IPS-15b (cell line): Measurements from ENCODE around the gene HECA.
"Not testable (repeated sequence)": the region's sequence is repeated elsewhere in the genome, so short reads cannot be mapped to it uniquely, and the experiment has no call there.

Source experiments
- H3K27me3 ChIP-seq: one replicate; pipeline ENCODE4 v1.6.1; 2013; ENCODE audit warnings: low read length; ENCODE audit not compliant: control insufficient read depth, insufficient read depth
- H3K36me3 ChIP-seq: one replicate; pipeline ENCODE4 v1.6.1; 2013; ENCODE audit warnings: low read length; ENCODE audit not compliant: control insufficient read depth, insufficient read depth
- H3K4me1 ChIP-seq: one replicate; pipeline ENCODE4 v1.6.1; 2013; ENCODE audit warnings: mild to moderate bottlenecking, low read length; ENCODE audit not compliant: control insufficient read depth, insufficient read depth
- H3K4me3 ChIP-seq: one replicate; pipeline ENCODE4 v1.5.1; 2013; ENCODE audit warnings: low read depth, low read length
- H3K9ac ChIP-seq: one replicate; pipeline ENCODE4 v1.6.1; 2013; ENCODE audit warnings: low read depth, mild to moderate bottlenecking, low read length
- H3K9me3 ChIP-seq: one replicate; pipeline ENCODE4 v1.6.1; 2013; ENCODE audit warnings: mild to moderate bottlenecking, low read length; ENCODE audit not compliant: control insufficient read depth, insufficient read depth

The HECA gene

DNA sequence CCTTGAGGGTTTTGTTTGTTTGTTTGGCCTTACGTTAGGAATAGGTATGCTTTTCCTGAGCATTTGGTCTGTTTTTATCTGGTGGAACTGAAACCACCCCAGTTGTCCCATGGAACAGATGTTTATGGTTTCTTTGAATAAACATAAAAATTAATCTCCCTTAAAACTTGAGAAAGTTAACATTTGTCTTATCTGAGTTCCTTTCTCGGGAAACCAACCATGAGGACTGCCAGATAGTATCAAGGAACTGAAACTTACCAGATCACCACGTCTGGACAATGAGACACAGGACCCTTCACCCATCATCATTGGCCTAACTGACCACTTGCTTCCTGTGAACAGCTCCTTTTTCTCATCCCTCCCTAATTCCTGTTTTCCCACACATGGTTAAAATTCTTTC, 15.3 kb upstream of the HECA start:
- H3K4me1 ChIP-seq, result no peaks in the 10 kb centered on the region
- no peaks in the 10 kb centered on the region for H3K9me3 ChIP-seq
- H3K27me3 ChIP-seq, result no peaks in the 10 kb centered on the region

GRCh38 chr6:139122823-139123222, 12.1 kb upstream of the HECA start:
- H3K36me3 ChIP-seq, H3K4me3 ChIP-seq, H3K4me1 ChIP-seq, H3K9ac ChIP-seq, H3K27me3 ChIP-seq, H3K9me3 ChIP-seq: not testable (repeated sequence)

More for the DNA sequence above, 15.3 kb upstream of the HECA start:
- Histone ChIP-seq H3K9ac (no peak overlapping the region), H3K36me3 (no peaks in the 10 kb centered on the region), H3K4me3 (no peak overlapping the region)

DNA sequence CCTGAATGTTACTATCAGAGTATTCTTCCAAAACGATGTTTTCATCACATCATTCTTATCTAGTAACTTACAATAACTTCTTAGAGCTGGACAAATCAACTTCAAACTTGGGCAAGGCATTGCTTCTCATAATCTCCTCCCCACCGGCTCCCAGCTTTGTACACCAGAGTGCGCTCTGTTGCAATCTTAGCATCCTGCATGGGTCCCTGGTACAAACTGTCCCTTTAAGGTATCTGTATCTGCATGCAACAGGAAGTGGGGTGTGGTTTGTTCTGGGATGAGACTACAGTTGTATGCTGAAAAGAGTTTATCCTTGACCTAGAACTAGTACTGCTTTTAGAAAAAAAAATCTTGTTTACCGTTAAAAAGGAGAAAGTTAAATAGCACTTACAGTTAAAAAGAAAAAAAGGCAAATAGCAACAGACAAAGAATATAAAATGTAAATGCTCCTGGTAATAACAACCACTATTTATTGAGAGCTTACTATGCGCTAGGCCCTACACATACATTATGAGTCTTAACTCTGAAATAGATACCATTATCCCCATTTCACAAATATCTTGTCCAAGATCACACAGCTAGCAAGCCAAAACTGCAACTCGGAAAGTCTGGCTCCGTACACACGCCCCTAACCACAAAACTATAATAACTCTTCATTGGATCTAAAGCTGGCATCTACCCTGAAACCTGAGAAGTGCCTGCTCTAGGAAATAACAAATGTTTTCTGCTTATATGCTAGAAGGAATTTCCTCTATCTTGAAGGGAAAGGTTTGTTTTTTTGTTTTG, 9.8 kb upstream of the HECA start:
- Histone ChIP-seq H3K36me3 (no peaks in the 10 kb centered on the region), H3K9ac (no peak overlapping the region), H3K4me1 (no peaks in the 10 kb centered on the region), H3K9me3 (no peaks in the 10 kb centered on the region), H3K27me3 (no peaks in the 10 kb centered on the region), H3K4me3 (no peak overlapping the region)

DNA sequence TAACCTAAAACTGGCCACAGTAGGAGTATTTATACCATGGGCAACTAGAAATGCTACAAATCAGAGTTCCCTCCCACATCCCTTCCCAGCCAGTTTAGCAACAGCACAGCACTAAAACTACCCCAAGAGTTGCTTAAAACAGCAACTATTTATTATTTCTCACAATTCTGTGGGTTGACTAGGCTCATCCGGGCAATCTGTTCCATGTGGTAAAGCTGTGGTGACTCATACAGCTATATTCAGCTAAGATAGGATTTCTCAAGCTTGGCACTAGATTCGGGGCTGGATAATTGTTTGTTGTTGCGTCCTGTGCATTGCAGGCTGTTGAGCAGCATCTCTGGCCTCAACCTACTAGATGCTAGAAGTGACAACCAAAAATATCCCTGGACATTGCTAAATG, 8.6 kb upstream of the HECA start:
- H3K36me3 ChIP-seq, result no peaks in the 10 kb centered on the region
- H3K9ac ChIP-seq, result no peak overlapping the region
- H3K4me3 ChIP-seq, result no peak overlapping the region
- no peaks in the 10 kb centered on the region for H3K4me1 ChIP-seq
- no peaks in the 10 kb centered on the region for H3K27me3 ChIP-seq
- H3K9me3 ChIP-seq, result no peaks in the 10 kb centered on the region

GRCh38 chr6:139126931-139127330, 7.9 kb upstream of the HECA start:
- no peak overlapping the region for H3K9ac ChIP-seq

DNA sequence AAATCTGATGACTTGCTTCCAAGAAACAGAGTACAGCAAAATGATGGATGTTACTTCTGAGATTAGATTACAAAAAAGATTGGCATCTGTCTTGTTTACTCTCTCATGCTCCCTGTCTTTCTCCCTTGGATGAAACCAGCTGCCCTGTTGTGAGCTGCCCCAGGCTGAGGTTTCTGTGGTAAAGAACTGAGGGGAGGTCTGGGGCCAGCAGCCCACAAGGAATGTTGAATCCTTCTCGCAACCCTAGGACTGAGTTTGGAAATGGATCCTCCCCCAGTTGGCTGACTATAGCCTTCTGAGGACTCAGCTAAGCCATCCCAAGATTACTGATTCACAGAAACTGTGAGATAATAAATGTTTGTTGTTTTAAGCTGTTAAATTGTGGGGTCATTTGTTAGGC, 5.6 kb upstream of the HECA start:
- Histone ChIP-seq H3K9ac (no peak overlapping the region), H3K9me3 (no peaks in the 10 kb centered on the region), H3K27me3 (no peaks in the 10 kb centered on the region), H3K4me3 (no peak overlapping the region), H3K4me1 (no peaks in the 10 kb centered on the region), H3K36me3 (no peaks in the 10 kb centered on the region)

More at GRCh38 chr6:139126931-139127330, 7.9 kb upstream of the HECA start:
- Histone ChIP-seq H3K27me3 (no peaks in the 10 kb centered on the region), H3K4me3 (no peak overlapping the region), H3K36me3 (no peaks in the 10 kb centered on the region), H3K4me1 (no peaks in the 10 kb centered on the region), H3K9me3 (no peaks in the 10 kb centered on the region)

DNA sequence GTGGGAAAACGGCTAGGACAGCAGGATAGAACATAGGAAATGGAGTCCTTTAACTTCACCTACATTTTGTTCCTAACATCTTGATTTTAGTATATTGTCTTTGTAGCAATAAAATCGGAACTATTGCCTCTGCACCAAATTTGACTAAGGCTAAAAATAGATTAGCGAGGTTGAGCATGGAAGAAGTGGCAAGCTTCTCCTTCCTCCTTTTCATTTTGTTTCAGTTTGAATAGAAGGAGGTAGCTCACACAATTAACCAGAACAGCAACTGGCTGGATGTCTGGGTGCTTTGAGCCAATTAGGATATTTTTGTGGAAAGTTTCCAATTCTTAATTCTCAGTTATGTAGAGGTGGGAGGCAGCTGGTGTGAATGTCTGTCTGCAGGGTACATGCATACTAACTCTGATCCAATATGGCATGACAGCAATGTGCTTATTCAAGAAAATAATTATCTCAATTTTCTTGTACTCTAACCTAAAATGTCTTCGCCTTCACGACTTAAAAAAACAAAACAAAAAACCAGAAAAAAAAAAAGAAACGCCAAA, 3.1 kb upstream of the HECA start:
- H3K36me3 ChIP-seq, result no peaks in the 10 kb centered on the region

DNA sequence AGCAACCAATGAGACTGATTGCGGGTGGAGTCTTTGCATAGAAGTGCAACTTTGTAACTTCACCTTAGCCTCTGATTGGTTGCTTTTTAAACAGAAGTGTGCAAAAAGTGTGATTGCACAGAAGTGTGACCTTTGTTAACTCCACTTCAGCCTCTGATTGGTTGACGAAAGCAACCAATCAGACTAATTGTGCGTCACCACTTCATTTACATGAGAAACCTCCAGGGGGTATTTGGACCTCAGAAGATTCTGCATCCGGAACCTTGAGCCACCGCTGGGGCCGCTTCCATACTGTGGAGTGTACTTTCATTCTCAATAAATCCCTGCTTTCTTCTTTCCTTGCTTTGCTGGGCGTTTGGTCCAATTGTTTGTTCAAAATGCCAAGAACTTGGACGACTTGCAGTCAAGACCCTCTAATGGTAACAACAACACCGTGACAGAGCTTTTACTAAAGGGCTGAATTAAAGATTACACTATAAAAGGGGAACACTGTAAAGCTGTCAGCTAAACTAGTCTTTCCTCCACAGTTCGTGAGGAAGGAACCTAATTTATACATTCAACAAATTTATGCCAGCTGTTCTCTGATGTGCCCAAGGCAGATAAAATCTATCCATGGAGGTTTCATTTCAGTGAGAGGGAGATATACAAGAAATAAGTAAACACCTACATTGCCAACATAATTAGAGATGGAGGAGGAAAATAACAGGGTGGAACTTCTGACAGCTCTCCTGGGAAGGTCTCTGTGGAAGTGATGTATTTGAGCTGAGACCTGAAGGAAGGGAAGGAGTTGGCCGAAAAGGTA, 1.4 kb upstream of the HECA start:
- Histone ChIP-seq H3K4me1 (no peaks in the 10 kb centered on the region), H3K36me3 (no peaks in the 10 kb centered on the region), H3K9ac (no peak overlapping the region), H3K9me3 (no peaks in the 10 kb centered on the region), H3K4me3 (no peak overlapping the region), H3K27me3 (peaks cover 4% of the 10 kb centered on the region)

More for the DNA sequence above, 3.1 kb upstream of the HECA start:
- no peaks in the 10 kb centered on the region for H3K9me3 ChIP-seq
- H3K4me3 ChIP-seq, result no peak overlapping the region
- H3K27me3 ChIP-seq, result peaks cover 4% of the 10 kb centered on the region
- no peaks in the 10 kb centered on the region for H3K4me1 ChIP-seq
- H3K9ac ChIP-seq, result no peak overlapping the region

- Histone ChIP-seq H3K4me1 (no peaks in the 10 kb centered on the region), H3K9ac (no peak overlapping the region), H3K4me3 (no peak overlapping the region), H3K27me3 (peaks cover 4% of the 10 kb centered on the region), H3K36me3 (no peaks in the 10 kb centered on the region), H3K9me3 (no peaks in the 10 kb centered on the region)
These were observed 850 bp upstream of the HECA start for GRCh38 chr6:139134064-139134395.

DNA sequence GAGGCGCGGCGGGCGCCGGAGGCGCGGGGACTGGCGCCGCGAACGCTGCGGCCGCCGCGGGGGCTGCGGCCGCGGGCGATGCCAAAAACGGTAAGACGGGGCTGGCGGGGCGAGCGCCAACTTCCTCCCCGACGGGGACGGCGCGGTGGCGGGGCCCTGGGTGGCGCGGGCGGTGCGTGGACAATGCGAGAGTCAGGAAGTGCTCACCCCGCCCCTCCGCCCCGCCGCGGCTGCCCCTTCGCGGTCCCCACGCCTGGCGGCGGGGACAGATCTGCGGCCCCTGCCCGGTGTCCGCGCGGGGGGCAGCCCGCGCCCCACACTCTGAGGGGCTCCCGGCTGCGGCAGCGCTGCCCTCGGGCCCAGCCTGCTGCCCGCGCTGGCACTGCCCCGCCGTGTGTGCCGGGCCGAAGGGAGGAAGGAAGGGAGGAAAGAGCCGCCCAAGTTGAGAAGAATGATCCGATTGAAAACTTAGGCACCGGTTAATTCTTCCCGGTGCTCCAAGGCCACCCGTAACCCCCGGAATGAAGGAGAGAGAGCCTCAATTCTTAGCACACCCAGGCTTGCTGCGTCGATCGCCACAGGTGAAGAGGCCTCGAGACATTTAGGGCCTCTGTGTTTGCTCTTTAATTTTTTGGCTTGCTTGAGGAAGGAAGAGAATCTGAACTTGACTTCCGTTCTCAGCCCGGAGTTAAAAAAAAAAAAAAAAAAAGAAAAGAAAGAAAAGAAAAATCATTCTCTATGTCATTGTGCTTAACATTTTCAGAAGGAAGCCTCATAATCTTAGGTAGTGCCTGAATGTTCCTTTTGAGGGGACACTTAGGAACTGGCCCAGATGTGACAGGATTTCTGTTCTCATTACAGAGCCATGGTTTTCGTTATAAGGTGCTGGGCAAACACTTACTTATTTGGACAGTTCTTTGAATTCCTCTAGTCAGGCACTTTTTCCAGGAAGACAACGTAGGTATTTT, 982 bp downstream of the HECA start:
- Histone ChIP-seq H3K9me3 (no peaks in the 10 kb centered on the region), H3K4me1 (no peaks in the 10 kb centered on the region), H3K27me3 (peaks cover 4% of the 10 kb centered on the region), H3K4me3 (peak overlapping the region; percentile 66), H3K9ac (no peak overlapping the region), H3K36me3 (no peaks in the 10 kb centered on the region)

DNA sequence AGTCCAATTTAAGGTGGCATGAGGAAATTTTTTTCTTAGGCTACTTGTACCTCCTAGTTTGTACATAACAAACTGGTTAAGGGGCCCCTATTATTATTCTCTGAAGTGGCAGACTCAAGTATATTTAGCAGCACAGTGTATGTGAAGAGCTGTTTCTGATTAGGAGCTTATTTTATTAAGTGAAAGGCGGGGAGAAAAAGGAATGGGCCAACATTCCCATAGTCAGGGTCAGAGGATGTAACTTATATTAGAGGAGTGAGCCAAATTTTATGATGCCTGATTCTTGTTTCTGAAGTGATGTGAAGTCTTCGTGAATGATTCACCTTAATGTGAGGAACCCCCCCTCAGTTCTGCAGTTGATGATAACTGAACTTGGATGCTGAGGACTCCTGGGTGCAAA, 2.8 kb downstream of the HECA start:
- H3K4me3 ChIP-seq, result no peak overlapping the region
- no peak overlapping the region for H3K9ac ChIP-seq

More for the DNA sequence above, 2.8 kb downstream of the HECA start:
- Histone ChIP-seq H3K4me1 (no peaks in the 10 kb centered on the region), H3K27me3 (peaks cover 4% of the 10 kb centered on the region), H3K36me3 (no peaks in the 10 kb centered on the region), H3K9me3 (no peaks in the 10 kb centered on the region)
